Activated naive CD4-positive, alpha-beta T cell treated with anti-CD3 and anti-CD28 coated beads for 36 hours (primary cell): Measurements from ENCODE around the gene SOX2. TPM values are rescaled to one million over a fixed set of nuclear protein-coding genes. Genes with fewer than 3 reads are reported as not detected.

ENCODE experiments used
- CTCF ChIA-PET: fragments of 350-600 bp; sonication (Branson Sonifier 250); formaldehyde crosslinking; loops from one replicate; lab custom pipeline; 2021; ENCODE audit warnings: antibody characterized with exemption; lab: Charles Lee
- DNase-seq: peaks from one replicate; pipeline ENCODE4 v3.0.0-alpha.2; 2020
- H3K27ac Mint-ChIP-seq: one replicate; pipeline ENCODE4 v1.8.0; 2021; ENCODE audit warnings: mild to moderate bottlenecking, mixed read lengths
- H3K27me3 Mint-ChIP-seq: one replicate; pipeline ENCODE4 v1.8.0; 2021; ENCODE audit warnings: low read depth, mixed read lengths
- H3K36me3 Mint-ChIP-seq: one replicate; pipeline ENCODE4 v1.8.0; 2021; ENCODE audit warnings: low read depth, mixed read lengths
- H3K4me1 Mint-ChIP-seq: one replicate; pipeline ENCODE4 v1.8.0; 2021; ENCODE audit warnings: low read depth, mixed read lengths
- H3K4me3 Mint-ChIP-seq: one replicate; pipeline ENCODE4 v1.8.0; 2021; ENCODE audit warnings: mild to moderate bottlenecking, moderate library complexity, mixed read lengths
- H3K9me3 Mint-ChIP-seq: one replicate; pipeline ENCODE4 v1.8.0; 2021; ENCODE audit warnings: mixed read lengths
- intact Hi-C: fragments of 100-400 bp; cut with micrococcal nuclease; formaldehyde crosslinking; loops from one replicate; pipeline ENCODE4 v1.15.1; 2023
- total RNA-seq, 2 experiments: library from RNA; stranded (reverse); gene quantifications; one replicate each; pipeline ENCODE4 v1.2.3, GENCODE V29; 2021

The SOX2 gene
- total RNA-seq = not detected

DNA sequence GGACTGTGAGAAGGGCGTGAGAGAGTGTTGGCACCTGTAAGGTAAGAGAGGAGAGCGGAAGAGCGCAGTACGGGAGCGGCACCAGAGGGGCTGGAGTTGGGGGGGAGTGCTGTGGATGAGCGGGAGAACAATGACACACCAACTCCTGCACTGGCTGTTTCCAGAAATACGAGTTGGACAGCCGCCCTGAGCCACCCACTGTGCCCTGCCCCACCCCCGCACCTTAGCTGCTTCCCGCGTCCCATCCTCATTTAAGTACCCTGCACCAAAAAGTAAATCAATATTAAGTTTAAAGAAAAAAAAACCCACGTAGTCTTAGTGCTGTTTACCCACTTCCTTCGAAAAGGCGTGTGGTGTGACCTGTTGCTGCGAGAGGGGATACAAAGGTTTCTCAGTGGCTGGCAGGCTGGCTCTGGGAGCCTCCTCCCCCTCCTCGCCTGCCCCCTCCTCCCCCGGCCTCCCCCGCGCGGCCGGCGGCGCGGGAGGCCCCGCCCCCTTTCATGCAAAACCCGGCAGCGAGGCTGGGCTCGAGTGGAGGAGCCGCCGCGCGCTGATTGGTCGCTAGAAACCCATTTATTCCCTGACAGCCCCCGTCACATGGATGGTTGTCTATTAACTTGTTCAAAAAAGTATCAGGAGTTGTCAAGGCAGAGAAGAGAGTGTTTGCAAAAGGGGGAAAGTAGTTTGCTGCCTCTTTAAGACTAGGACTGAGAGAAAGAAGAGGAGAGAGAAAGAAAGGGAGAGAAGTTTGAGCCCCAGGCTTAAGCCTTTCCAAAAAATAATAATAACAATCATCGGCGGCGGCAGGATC, at the start of gene SOX2:
TSS of gene SOX2 (plus strand) at position 601 of the 811 bp plus-strand sequence. CDS start 436 bp downstream, outside the sequence.
- peak; percentile 45 for DNase-seq
- Mint-ChIP-seq H3K36me3 (no peaks in the 10 kb centered on the region), H3K4me3 (no peak within 1 kb of the TSS), H3K9me3 (peaks cover 2% of the 10 kb centered on the region), H3K4me1 (peaks cover 10% of the 10 kb centered on the region), H3K27me3 (peaks cover 56% of the 10 kb centered on the region), H3K27ac (no peak within 1 kb of the TSS)
- intact Hi-C loops = loop anchor here (1.0 kb wide), 2 partner anchors 9 to 16 kb away; no protein-coding TSS in a partner anchor
- CTCF ChIA-PET = no interaction called here

DNA sequence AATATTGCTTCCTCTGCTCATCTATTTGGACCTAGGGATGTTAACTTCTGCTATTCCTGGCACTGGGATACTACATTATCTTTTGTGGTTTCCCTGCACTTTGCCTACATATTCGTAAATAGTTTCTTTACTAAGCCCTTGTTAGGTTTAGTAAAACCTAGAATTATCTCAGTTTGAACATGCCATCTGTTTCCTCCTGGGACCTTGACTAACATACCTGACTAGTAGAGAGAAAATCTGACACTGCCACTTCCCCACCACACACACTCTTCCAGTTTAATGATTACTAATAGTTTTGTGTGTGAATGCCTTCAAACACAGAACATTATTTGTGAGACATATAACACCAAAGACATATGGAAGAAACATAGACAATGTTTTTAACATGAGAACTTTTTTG, 28.2 kb upstream of the SOX2 start:
- DNase-seq = no peak
- intact Hi-C loops = no loop called here
- H3K4me3 Mint-ChIP-seq = no peak overlapping the region
- no peaks in the 10 kb centered on the region for H3K36me3 Mint-ChIP-seq
- no peak overlapping the region for H3K27ac Mint-ChIP-seq
- peaks cover 1% of the 10 kb centered on the region for H3K9me3 Mint-ChIP-seq
- H3K4me1 Mint-ChIP-seq = no peaks in the 10 kb centered on the region
- CTCF ChIA-PET = no interaction called here
- peaks cover 16% of the 10 kb centered on the region for H3K27me3 Mint-ChIP-seq

DNA sequence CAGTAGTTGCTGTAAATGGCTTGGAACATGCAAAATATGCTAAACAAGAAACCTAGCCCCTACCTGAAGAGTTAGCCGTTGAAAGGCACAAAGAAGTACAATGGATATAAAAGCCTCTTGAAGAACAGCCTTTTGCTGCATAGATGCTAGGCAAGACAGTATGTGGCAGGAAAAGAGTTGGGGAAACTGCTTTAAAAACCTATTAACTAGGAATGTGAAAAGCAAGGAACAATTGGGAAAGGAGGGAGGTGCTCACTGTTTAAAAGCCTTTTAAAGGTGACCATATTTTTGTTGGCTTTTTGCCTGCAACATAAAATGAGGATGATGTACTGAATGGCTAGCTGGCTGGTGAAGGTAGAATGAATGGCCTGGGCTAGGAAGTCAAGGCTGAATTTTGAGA, 24.5 kb upstream of the SOX2 start:
- no peak for DNase-seq
- Mint-ChIP-seq H3K4me3 (no peak overlapping the region), H3K27ac (no peak overlapping the region), H3K4me1 (no peaks in the 10 kb centered on the region), H3K9me3 (no peaks in the 10 kb centered on the region), H3K36me3 (no peaks in the 10 kb centered on the region), H3K27me3 (peaks cover 19% of the 10 kb centered on the region)
- CTCF ChIA-PET = no interaction called here
- intact Hi-C loops = no loop called here

DNA sequence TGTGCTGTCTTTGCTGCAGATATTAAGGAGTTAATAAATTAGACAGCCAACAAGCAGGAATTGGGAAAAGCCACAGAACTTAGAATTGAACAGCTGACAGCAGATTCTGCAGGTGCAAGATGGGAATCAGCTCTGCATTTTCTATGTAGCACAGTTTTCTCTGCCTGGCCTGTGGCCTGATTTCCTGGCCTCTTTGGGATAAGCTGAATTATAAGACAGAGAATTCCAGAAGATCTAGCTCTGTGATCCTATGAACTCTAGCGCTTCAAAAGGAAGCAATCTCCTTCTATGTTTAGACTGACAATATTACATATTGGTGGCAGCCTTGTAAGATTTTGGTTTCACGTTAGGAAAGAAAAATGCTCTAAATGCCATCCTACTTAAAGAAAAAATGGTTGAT, 24.0 kb upstream of the SOX2 start:
- DNase-seq = no peak
- Mint-ChIP-seq H3K9me3 (no peaks in the 10 kb centered on the region), H3K4me1 (no peaks in the 10 kb centered on the region), H3K4me3 (no peak overlapping the region), H3K27ac (no peak overlapping the region), H3K27me3 (peaks cover 22% of the 10 kb centered on the region), H3K36me3 (no peaks in the 10 kb centered on the region)
- intact Hi-C loops = no loop called here
- CTCF ChIA-PET = no interaction called here

DNA sequence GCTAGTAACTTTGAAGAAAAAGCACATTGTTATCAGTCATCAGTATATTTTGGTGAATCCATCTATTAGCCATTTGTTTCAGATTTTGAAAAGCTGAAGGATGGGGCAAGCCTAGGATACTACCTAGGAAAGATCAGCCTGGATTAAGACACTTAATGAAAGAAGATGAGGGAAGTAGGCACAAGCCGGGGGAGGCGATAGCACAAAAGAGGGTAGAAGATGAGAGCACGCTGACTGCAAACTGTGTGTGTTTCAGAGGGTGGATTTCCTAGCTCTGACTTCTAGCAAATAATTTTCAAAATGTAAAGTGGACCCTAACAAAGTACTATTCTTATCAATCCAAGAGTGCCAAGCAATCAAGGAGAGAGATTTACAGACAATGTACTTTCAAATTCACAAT, 22.2 kb upstream of the SOX2 start:
- H3K27ac Mint-ChIP-seq = no peak overlapping the region
- no peaks in the 10 kb centered on the region for H3K36me3 Mint-ChIP-seq
- intact Hi-C loops = no loop called here
- no peak overlapping the region for H3K4me3 Mint-ChIP-seq
- H3K9me3 Mint-ChIP-seq = no peaks in the 10 kb centered on the region
- peaks cover 25% of the 10 kb centered on the region for H3K27me3 Mint-ChIP-seq
- DNase-seq = no peak
- CTCF ChIA-PET = interaction anchor here (2.1 kb wide), 1 partner anchor 12 kb away, joined by 6 read pairs; no protein-coding TSS in a partner anchor
- H3K4me1 Mint-ChIP-seq = no peaks in the 10 kb centered on the region

DNA sequence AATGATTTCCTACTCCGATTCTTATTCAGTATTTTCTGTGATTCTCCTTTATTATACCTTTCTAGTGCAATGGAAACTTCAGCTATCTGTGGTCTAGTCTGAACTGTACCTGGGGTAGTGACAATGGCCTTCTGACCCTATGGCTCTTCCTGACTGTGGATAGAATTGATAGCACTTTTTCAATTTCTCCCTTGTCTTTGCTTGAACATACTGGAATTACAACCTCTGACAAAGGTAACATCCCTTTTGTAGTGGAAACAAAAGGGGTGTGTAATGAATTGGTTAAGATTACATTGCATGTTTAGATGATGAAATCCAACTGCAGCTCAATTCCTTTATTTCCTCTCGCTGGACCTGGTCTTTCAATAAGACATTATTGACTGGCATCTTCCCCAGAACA, 21.0 kb upstream of the SOX2 start:
- intact Hi-C loops = no loop called here
- H3K9me3 Mint-ChIP-seq = no peaks in the 10 kb centered on the region
- H3K27me3 Mint-ChIP-seq = peaks cover 31% of the 10 kb centered on the region

DNA sequence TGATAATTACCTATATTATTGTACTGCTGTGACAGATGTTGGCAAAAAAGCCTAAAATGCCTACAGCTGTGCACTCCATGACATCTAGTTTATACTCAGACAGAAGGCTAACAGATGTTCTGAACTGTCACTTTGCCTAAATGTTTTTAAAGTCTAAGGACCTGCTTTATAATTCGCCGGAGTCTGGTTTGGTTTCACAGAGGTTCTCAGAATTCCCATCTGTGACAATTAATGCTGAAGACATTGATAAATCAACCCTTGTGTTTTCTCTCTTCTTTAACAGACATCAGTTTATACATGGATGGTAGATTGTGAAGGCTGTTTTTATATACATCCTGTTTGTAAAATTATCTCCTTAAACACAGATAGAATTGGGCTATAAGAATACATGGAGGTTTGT, 19.8 kb upstream of the SOX2 start:
- Mint-ChIP-seq H3K9me3 (no peaks in the 10 kb centered on the region), H3K4me3 (no peak overlapping the region)
- intact Hi-C loops = no loop called here

More for the DNA sequence above, 21.0 kb upstream of the SOX2 start:
- H3K4me3 Mint-ChIP-seq = no peak overlapping the region
- DNase-seq = no peak
- H3K4me1 Mint-ChIP-seq = peaks cover 2% of the 10 kb centered on the region
- no peaks in the 10 kb centered on the region for H3K36me3 Mint-ChIP-seq
- CTCF ChIA-PET = interaction anchor here (2.1 kb wide), 1 partner anchor 11 kb away, joined by 6 read pairs; no protein-coding TSS in a partner anchor
- no peak overlapping the region for H3K27ac Mint-ChIP-seq

DNA sequence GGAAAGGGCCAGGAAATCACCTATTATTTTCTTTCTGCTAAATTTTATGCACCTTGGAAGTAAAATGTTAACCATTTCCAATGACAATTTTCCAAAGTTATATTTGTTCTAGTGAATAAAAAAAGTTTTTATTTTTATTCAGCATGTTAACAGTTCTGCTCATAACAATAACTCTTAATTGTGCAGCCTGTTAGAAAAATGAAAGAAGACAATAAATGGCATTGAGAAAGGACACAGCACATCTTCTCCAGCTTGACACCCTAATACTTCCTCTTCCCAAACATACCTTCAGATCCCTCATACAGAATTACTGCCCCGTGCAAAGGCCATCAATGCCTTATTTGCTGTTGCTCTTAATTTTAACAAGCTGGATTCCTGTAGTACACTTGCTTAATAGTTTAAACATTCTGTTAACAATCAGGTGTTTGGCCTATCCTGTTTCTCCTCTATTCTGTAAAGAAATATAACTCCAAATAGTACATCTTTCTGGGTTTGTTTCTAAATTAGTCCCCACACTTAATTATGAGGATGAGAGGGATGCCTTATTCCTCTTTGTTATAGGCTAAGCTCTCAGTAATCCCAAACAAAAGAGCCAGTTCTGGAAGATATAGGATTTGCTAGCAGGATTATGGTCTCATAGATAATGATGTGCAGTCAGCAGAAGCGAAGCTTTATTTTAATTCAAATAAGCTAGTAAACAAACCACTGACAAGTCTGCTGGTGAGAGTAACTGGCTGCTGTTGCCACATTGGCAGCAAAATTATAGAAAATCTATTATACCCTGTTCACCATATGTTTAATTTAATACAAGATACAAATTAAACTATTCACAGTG, 19.2 kb upstream of the SOX2 start:
- no peak for DNase-seq
- intact Hi-C loops = no loop called here
- Mint-ChIP-seq H3K36me3 (peaks cover 1% of the 10 kb centered on the region), H3K4me3 (no peak overlapping the region), H3K27ac (no peak overlapping the region), H3K9me3 (no peaks in the 10 kb centered on the region), H3K4me1 (peaks cover 5% of the 10 kb centered on the region), H3K27me3 (peaks cover 44% of the 10 kb centered on the region)
- CTCF ChIA-PET = interaction anchor here (1.1 kb wide), 1 partner anchor 9 kb away, joined by 3 read pairs; no protein-coding TSS in a partner anchor

More for the DNA sequence above, 19.8 kb upstream of the SOX2 start:
- Mint-ChIP-seq H3K4me1 (peaks cover 5% of the 10 kb centered on the region), H3K27ac (no peak overlapping the region), H3K27me3 (peaks cover 38% of the 10 kb centered on the region), H3K36me3 (no peaks in the 10 kb centered on the region)
- DNase-seq = no peak
- CTCF ChIA-PET = no interaction called here

DNA sequence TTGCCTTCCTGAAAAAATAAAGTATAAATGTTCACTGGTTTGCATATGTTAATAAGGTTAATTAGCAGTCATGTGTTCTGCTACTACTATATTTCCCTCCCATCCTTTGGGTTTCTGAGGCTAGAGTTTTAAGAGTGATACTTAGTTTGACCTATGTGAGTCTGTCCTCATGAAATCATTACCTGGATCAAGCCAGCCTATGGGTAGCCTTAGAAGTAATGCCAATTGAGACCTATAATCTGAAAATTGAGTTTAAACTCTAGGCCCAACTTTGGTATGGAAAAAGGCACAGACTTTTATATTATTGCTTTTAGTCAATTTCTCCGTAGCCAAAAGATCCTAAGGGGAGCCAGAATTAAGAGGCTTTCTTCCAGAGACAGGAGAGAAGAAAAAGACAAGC, 18.4 kb upstream of the SOX2 start:
- no peak for DNase-seq
- Mint-ChIP-seq H3K27ac (no peak overlapping the region), H3K27me3 (peaks cover 48% of the 10 kb centered on the region), H3K4me3 (no peak overlapping the region), H3K36me3 (peaks cover 1% of the 10 kb centered on the region), H3K4me1 (peaks cover 5% of the 10 kb centered on the region), H3K9me3 (peaks cover 2% of the 10 kb centered on the region)
- intact Hi-C loops = no loop called here
- CTCF ChIA-PET = interaction anchor here (1.1 kb wide), 1 partner anchor 8 kb away, joined by 3 read pairs; no protein-coding TSS in a partner anchor

DNA sequence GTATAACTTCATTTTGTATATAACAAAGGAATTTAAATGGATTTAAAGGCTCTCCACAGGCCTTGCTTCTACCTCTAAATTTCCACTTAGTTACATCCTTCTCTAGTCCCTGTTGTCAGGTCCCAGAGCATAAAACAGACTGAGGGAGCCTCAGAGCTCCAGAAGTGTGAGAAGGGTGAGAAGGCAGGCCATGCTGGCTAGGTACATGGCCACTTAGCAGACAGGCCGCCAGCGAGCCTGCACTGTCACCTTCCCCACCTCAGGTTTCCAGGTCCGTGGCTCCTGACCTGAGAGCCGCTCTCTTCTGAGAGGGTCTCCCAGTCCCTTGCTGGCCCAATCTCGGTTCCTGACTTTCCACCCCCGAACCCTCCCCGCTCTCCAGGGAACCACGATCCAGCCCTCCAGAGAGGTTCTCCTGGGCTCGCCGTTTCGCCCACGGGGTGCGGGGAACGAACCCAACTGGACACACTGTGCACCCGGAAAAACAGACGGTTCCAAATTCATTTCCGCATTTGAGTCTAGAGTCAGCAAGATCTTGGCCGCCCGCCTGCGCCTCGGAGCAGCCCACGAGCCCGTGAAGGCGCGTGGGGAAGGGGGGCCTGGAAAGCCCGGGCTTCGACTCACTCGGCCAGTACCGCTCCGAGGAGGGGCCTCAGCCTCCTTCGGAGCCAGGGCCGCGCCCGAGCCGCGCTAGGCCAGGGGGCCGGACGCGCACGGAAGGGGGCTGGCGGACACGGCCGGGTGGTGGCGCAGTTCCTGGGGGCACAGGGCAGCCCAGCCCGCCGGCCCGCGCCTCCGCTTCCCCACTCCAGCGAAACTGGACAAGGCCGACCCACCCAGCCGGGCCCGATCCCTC, 16.7 kb upstream of the SOX2 start:
- intact Hi-C loops = no loop called here
- peaks cover 62% of the 10 kb centered on the region for H3K27me3 Mint-ChIP-seq
- H3K4me3 Mint-ChIP-seq = no peak overlapping the region

DNA sequence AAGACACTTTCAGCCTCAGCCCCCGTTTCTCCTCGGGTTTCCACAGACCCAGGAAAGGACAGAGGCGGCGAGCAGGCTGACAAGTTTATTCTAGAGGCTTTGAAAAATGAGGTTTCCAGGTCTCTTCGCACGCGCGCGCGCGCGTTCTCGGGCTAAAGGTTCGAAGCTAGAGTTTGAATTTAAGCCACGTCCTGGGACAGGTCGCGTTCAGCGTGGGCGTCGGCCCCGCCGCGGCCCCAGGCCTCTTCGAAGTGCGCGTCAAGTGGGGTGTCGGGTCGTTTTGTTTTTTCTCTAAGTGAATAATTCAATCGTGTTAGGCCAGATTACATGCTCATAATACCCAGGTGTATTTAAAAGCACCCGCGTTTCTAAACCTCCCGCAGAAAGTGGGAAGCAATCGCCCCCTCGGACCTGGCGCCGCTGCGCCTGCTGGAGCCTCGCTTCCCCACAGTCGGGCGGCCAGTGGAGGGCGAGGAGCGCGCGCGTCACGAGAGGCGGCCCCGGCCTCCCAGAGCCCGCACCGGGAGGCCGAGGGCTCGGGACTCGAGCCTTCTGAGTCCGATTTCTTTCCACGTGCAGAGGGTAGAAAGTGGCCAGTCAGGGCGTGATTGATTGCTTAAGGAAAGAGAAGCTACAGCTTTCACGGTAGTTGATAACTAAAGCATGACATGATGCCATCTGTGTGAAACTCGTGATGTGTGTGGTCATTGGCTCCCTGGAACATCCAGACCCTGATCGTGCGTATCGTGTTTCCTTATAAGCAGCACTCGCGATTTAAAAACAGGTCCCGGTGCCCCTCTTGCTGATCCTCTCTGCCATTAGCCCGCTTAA, 15.8 kb upstream of the SOX2 start:
- Mint-ChIP-seq H3K27me3 (peaks cover 70% of the 10 kb centered on the region), H3K4me1 (peaks cover 15% of the 10 kb centered on the region), H3K9me3 (peaks cover 5% of the 10 kb centered on the region), H3K4me3 (no peak overlapping the region), H3K36me3 (peaks cover 1% of the 10 kb centered on the region), H3K27ac (no peak overlapping the region)
- DNase-seq = no peak
- CTCF ChIA-PET = interaction anchor here (0.5 kb wide), 1 partner anchor 1100 kb away, joined by 3 read pairs; no protein-coding TSS in a partner anchor
- intact Hi-C loops = no loop called here

More for the DNA sequence above, 16.7 kb upstream of the SOX2 start:
- CTCF ChIA-PET = interaction anchor here (0.5 kb wide), 1 partner anchor 1100 kb away, joined by 3 read pairs; no protein-coding TSS in a partner anchor
- Mint-ChIP-seq H3K27ac (no peak overlapping the region), H3K4me1 (peaks cover 7% of the 10 kb centered on the region), H3K9me3 (peaks cover 5% of the 10 kb centered on the region), H3K36me3 (peaks cover 1% of the 10 kb centered on the region)
- DNase-seq = no peak
